GM21576 (cell line): ENCODE measurements around the gene EYS.
"Not testable (repeated sequence)": the region's sequence is repeated elsewhere in the genome, so short reads cannot be mapped to it uniquely, and the experiment has no call there.

Source experiments
- ATAC-seq: cut with Tn5 transposase; IDR thresholded peaks from one replicate; pipeline ENCODE4 v1.9.1; 2021; ENCODE audit warnings: mild to moderate bottlenecking, moderate library complexity; ENCODE audit not compliant: unreplicated experiment

Gene EYS

DNA sequence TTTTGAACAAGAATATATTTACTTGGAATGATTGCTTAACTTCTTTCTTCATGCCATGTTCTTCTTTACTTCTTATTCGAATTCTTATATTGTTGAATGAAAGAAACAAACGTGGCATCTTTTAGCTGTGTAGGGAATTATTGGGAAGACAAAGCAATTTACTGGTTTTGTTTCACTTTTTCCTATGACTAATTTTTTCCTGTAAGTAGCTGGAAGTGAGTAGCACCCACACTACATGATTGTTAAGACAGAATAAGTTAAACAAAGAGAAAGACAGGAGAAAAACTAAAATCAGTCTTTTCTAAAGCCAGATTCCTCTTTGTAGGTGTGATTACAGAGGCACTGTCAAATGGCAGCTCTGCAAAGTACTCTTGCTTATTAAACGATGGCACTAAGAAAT is 593.4 kb downstream of the EYS start:
- no peak for ATAC-seq

DNA sequence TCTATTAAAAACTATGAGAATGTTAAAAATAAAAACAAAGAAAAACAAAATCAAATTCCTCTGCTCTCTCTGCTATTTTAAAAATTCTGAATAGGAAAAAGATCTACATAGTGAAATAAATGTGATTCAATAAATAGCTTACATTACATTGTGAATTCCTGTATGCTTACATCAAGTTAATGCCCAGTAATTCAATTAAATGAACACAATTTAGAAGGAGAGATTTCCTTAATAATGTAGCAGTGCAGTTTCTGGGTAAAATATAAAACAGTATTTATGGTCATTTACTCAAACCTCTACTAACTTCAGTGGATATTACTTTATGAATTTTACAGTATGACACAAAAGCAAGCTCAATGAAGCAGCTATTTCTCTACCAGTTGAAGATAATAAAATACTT is 594.6 kb downstream of the EYS start:
- ATAC-seq: no peak

DNA sequence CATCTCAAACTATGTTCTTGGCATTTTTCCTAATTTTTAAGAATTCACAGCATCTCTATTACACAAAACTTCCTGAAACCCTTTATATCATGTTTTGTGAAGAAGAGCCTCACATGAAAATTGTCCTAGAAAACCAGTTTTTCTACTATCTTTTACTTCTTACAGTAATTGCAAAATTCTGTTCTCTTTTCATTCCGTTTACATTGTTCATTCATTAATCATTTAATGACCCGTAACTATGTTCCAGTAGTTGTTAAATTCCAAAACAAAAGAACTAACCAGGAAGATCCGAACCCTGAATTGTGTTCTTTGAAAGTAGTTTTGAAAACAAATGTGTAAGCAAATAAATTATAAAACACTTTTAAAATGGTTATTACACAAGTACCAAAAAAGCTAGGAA is 597.0 kb downstream of the EYS start:
- no peak for ATAC-seq

DNA sequence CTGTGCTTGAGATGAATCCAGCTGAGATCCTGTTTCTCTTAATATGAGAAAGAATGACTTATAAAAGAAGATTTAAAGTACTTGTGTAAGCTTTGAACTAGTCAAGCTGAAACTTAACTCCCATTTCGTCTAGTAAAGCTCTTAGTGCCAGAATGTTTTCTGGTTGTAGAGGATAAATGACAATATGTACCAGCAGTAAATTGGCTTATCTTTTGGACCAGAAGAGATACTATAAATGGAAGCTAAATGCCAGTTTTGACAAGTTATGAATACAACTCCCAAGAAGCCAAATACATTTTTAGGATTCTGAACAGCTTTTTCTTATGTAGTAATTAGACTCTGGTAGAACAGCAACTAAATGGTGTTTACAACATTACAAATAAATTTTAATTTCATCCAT is 608.7 kb downstream of the EYS start:
- no peak for ATAC-seq

DNA sequence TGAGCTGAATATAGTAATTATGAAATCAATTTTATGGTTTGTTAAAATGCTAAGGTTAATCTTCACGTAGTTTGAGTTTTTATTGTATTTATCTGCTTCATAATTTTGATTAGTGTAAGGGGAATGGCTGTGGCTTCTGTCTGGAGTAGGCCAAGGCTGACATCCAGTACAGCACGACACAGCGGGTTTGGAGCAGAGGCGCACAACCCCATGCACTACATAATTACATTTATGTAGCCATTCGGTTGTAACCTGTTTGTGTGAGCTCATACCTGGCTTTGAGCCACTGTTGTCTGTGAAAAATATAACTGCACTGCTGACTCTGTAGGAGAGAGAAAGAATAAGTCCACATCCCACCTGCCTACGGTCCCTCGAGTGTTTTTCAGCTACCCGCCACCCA is 615.5 kb downstream of the EYS start:
- ATAC-seq: no peak

DNA sequence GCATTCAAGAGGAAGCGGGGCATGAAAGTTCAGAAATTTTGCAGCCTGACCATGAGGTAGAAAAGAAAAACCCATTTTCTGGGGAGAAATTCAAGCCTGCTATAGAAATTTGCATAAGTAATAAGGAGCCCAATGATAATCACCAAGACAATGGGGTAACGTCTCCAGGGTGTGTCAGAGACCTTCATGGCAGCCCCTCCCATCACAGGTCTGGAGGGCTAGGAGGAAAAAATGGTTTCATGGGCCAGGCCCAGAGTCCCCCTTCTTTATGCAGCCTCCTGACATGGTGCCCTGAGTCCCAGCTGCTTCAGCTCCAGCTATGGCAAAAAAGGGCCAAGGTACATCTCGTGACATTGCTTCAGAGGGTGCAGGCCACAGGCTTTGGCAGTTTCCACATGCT is 618.5 kb downstream of the EYS start:
- ATAC-seq: no peak

DNA sequence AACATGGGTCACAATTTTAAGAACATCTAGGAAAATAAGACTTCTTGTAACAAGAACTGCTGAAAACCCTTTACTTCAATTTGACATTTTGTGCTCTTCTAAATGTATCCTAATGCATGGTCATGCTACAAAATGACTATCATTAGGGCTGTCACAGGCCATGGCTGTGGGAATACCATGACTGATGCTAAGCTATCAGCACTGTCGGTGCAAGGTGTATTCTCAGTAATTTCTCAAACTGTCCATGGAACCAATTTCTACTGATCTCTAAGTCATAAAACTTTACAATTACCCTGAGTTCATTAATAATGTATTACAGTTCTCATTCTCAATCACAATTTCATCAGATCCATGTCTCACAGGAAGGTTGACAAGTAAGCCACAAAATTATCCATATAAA is 625.3 kb downstream of the EYS start:
- ATAC-seq: no peak

DNA sequence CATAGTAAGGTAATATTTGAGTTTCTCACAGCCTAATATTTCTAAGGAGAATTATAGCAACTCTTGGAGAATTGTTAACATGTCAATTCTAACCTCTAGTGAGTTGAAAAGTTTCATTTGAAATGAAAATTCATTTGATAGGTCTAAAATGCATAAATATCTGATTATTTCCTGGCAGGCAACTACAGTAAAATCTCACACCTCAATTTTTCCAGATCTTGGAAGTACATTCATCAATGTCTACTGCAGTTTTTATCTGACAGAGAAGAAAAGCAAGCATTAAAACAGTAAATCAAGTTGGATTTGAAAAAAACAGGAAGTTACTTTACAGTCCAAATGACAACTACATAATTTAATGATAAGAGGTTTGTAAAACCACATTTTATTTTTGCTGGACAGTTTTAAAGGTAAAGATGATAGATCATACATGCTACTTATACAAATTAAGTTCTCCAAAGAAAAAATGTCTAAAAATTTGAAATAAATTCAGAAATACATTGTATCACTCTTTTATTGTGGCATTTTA is 631.3 kb downstream of the EYS start:
- ATAC-seq: no peak

DNA sequence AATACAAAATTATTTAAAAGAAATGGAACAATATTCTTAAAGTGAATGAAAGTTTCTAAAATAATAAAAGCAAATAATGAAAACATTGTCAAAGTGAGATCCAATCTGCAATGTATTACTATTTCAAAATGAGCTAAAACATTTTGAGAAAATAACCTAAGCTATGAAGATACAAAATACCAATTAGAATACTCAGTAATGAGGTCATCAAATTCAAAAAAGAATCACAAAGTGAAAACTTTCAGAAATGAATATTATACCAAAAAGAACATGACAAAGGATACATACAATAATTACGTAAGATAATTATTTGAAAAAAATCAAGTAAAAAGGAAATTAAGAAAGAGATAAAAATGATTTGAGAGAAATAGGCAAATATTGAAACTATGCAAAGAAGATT is 634.5 kb downstream of the EYS start:
- ATAC-seq: no peak

DNA sequence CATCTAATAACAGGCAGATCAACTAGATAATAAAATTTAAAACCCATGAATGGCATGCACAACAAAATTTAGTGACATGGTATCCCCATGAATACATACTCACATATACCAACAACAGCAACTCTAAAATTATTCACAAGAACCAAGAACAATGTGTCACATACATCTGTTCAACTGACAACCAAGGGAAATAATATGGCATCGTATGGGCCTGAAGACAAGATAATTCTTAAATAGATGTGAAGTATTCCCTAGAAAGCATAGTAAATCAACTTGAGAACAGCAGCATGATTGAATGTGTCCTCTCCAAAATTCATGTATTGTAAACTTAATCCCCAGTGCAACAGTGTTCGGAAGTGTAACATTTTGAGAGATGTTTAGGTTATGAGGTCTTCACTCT is 635.5 kb downstream of the EYS start:
- no peak for ATAC-seq

DNA sequence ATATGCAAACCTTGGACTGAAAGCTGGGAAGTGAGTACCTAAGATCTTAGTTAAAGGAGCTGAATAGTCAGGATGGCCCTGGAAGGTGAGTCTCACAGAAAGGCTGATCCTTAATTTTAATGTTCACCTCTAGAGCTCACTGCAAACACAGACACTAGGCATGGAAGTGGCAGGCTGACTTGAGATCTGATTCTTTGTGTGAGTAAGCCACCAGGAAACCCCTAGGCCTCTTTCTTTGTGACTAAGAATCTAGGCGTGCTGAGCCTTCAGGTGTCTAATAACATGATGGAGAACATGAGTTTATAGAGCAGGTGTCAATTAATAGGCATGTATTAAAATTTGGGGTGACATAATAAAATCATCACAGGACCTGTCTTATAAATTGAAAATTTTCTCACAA is 642.2 kb downstream of the EYS start:
- no peak for ATAC-seq

DNA sequence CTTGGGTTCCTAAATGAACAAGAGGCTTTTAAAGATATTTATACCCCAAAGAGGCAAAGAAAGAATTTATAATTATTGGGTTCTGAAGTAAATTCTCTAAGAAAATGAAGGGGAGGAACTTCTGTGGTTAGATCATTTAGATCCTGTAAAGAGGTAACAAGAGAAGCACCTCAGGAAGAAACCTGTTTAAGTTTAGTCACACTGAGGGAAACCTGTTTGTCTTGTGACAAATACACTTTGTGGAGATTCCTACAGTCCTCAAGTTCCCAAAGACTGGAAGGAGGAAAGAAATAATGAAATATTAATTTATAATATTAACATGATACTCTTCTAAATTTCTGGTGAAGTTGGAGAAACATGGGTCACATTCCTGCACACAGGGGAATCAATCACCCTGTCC is 647.5 kb downstream of the EYS start:
- no peak for ATAC-seq

DNA sequence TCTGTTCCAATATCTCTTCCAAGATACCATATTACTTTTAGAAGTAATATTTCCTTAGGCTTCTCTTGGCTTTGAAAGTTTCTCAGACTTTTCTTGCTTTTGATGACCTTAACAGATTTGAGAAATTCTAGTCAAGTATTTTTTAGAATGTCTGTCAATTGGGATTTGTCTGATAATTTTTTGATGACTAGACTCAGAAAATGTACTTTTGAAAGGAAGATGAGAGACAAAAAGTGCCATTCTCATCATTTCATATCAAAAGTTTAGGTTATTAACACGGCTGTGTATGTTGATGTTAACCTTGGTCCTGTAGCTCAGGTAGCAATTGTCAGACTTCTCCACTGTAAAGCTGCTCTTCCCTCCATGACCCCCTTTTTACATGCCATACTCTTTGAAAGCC is 651.5 kb downstream of the EYS start:
- no peak for ATAC-seq

DNA sequence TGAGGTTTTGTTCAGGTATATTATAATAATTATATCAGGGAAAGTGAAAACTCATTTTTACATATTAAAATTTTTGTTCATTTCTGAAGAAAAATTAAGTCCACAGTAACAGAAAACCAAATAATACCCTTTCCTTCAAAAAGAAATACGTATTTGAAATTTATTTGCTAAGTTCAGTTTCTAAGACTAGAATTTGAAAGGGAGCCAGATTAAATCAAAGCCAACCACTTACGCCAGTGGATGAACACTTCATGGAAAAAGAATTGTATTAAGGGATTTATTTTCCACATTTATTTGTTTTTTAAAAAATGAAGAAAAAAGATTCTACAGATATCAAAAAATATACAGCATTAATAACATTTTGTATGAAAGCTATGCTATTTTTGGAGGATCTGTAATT is 654.4 kb downstream of the EYS start:
- ATAC-seq: no peak

DNA sequence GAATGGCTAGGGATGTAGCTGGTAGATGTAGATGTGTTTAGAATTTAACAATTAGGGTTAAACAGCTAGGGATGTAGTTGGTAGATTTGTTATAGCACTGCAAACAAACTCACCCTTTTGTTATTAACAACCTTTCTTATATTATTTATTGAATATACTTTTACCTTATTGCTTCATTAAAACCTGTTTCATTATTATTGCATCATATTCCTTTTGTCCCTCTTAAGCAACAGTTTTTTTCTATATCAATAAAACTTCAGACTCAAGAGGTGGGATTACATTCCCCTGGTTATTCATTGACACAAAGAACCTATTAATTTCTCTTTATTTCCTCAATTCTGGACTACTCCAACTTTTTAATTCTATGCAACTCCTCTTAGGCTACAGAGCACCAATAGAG is 661.2 kb downstream of the EYS start:
- no peak for ATAC-seq

DNA sequence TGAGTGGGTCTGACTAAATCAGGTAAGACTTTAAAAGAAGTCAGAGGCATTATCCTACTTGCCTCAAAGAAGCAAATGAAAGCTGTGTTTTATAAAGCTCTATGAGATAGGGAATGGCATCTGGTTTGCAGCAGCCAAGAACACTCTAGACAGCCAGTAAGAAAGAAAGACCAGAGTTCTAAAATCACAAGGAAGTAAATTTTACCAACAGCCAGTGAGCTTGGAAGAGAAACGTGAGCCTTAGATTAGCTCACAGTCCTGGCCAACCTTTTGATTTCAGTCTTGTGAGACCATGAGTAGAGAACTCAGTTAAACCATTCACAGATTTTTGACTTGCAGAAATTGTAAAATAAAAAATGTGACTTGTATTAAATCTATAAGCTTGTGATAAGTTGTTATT is 693.0 kb downstream of the EYS start:
- no peak for ATAC-seq

DNA sequence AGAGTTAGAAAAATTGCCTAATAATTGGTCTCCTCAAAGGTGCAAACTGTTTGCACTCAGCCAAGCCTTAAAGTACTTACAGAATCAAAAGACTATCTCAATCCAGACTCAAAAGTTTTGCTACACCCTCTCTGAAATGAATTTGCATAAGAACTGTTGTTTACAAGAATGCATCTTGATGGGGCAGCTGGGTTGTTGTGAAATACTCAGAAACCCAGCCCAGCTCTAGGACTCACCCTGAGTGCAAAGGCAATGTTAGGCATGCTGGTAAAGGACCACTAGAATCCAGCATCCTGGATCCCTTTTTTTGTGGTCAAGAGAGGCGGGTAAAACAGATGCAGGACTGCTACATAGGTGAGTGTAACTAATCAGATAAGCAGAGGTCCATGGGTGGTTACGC is 700.2 kb downstream of the EYS start:
- no peak for ATAC-seq

DNA sequence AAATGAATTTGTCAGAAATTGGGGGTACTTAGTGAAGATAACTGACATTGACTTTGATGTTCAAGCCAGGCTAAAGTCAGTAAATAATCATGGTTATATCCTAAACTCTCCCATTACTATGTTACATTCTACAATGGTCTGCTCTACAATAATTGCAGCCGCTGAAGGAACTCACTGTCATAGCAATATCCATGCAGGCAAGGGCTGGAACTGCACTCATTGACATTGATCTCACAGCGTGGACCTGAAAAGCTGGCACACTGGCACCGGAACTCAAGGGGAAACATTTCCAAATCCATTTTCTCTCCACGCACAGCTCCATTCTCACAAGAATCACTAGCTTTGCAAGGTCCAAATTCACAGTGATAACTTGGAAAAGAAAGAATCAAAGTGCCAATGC is 702.7 kb downstream of the EYS start:
- ATAC-seq: no peak

DNA sequence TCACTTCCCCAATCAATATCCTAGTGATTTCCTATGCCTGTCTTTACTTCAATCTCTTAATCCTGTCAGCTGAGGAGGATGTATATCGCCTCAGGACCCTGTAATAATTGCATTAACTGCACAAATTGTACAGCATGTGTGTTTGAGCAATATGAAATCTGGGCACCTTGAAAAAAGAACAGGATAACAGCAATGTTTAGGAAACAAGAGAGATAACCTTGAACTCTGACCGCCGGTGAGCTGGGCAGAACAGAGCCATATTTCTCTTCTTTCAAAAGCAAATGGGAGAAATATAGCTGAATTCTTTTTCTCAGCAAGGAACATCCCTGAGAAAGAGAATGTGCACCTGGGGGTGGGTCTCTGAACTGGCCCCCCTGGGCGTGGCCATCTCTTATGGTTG is 704.1 kb downstream of the EYS start:
- not testable (repeated sequence) for ATAC-seq

DNA sequence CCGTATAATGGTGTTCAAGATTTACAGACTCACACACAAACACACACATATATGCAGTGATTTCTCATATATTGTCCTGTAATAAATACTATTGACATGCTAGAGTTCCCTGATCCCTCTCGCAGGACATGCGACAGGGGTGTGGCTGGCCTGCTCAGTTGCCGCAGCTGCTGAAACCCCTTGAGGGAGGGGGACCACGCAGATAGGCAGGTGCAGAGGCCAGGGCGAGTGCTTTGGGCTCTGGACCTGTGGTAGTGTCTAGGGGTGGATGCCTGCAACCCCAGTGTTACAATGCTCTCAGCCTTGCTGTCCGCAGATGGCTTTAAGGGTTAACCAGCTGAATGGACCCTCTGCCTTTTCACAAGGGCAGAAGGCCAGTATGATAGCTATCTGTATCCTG is 706.2 kb downstream of the EYS start:
- no peak for ATAC-seq

DNA sequence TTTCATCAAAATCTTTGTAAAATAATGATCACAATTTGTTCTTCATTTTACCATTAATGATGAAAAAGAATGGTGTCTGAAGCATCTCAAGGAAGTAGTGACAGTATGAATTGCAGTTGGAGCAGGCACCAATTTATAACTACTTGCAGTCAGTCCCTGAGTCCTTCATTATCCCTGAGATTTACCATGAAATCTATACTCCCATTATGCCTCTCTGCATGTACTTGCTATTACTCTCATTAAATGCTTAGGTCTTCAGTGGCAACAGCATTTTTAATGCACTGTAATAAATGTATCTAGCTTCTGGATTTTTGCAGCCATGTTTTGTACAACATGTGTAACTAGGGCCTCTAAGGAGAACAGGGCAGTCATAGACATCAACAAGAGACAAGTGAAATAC is 708.8 kb downstream of the EYS start:
- ATAC-seq: no peak

DNA sequence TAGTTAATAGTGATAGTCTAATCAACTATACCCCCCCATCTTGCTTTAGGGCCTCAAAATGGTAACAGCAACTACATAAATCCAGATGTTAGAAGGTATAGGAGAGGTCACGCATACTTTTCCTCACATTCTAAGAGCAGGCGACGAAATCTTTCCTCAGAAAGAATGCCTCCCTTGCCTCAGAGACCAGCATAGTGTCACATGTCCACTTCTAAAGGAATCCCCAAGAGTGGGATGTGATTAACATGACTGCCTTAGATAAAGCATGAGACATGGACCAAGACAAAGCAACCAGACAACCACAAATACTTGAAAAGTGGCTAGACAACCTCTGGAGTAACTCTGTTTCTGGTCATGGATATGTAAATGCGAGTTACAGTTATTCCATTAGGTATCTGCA is 710.7 kb downstream of the EYS start:
- no peak for ATAC-seq

DNA sequence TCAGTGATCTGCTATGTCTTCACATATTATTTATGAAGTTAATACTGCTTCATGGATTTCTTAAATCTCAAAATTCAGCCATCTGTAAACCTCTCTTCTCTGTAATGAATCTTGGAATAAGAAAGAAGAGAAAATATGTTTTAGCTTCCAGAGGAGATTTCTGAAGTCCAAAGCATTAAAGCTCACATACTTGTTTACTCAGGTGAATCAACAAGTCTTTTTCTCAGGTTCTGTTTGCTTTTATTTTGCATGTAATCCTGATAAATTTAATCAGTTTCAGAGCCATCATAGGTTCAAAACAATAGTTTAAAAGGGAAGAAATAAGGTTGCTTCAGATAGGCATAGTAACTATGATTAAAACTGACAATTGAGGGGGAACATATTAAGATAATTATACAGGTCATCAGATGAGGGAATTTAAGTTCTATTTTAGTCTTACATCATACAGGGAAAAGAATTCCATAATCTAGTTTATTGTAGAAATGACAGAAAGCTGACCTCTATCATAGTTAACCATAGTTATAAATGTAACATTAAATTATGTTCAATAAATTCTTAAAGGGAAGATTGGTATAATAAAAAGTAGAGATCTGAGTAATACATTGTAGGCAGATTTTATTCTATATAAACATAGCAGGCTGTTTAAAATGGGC is 716.2 kb downstream of the EYS start:
- ATAC-seq: no peak
